22Rv1 (cell line): ENCODE measurements around the gene MACROH2A1.

ENCODE experiments used
- CTCF ChIP-seq: fragments of 450-650 bp; IDR thresholded peaks from 2 replicates; pipeline ENCODE4 v1.5.1; 2017; ENCODE audit warnings: mild to moderate bottlenecking
- ZFX ChIP-seq: fragments of 450-650 bp; IDR thresholded peaks from 2 replicates; pipeline ENCODE4 v1.6.1; 2017; ENCODE audit warnings: antibody characterized with exemption, borderline replicate concordance

- TF ChIP-seq CTCF = no peak
- TF ChIP-seq ZFX = no peak
Measured at GRCh38 chr5:135324160-135324559, 74.9 kb downstream of the MACROH2A1 start.
